Stimulated activated CD8-positive, alpha-beta memory T cell treated with anti-CD3 and anti-CD28 coated beads, Interleukin-4, amount 100 ng/mL, for 48 hours (primary cell): ENCODE results near the gene ZFHX3.

Source experiments
- DNase-seq: peaks from one replicate; pipeline ENCODE4 v3.0.0-alpha.2; 2020

The ZFHX3 gene

GRCh38 chr16:72840631-72841381 lies 207.1 kb downstream of the ZFHX3 start:
- DNase-seq: no peak

GRCh38 chr16:72838951-72839350 lies 209.0 kb downstream of the ZFHX3 start:
- DNase-seq: no peak

- no peak for DNase-seq
Observed at GRCh38 chr16:72838586-72838910, 209.4 kb downstream of the ZFHX3 start.

- no peak for DNase-seq
Observed at GRCh38 chr16:72837846-72838585, 209.9 kb downstream of the ZFHX3 start.

- DNase-seq: no peak
Observed at GRCh38 chr16:72836985-72837384, 210.9 kb downstream of the ZFHX3 start.

- DNase-seq: no peak
Observed at GRCh38 chr16:72836181-72836580, 211.7 kb downstream of the ZFHX3 start.

- no peak for DNase-seq
Observed at GRCh38 chr16:72835086-72835485, 212.8 kb downstream of the ZFHX3 start.

- no peak for DNase-seq
Observed at GRCh38 chr16:72834499-72834898, 213.4 kb downstream of the ZFHX3 start.

GRCh38 chr16:72833969-72834368 lies 214.0 kb downstream of the ZFHX3 start:
- DNase-seq: no peak

GRCh38 chr16:72833482-72833881 lies 214.4 kb downstream of the ZFHX3 start:
- no peak for DNase-seq

- DNase-seq: peak; percentile 90
Observed at GRCh38 chr16:72832621-72833248, 215.2 kb downstream of the ZFHX3 start.

GRCh38 chr16:72829846-72830775 lies 217.8 kb downstream of the ZFHX3 start:
- DNase-seq: no peak

- no peak for DNase-seq
Observed at GRCh38 chr16:72827866-72828265, 220.1 kb downstream of the ZFHX3 start.

GRCh38 chr16:72825912-72826621 lies 221.9 kb downstream of the ZFHX3 start:
- DNase-seq: no peak

GRCh38 chr16:72824761-72825160 lies 223.2 kb downstream of the ZFHX3 start:
- DNase-seq: no peak

GRCh38 chr16:72824027-72824426 lies 223.9 kb downstream of the ZFHX3 start:
- no peak for DNase-seq

- DNase-seq: no peak
Observed at GRCh38 chr16:72821185-72821950, 226.6 kb downstream of the ZFHX3 start.

- no peak for DNase-seq
Observed at GRCh38 chr16:72819345-72819744, 228.6 kb downstream of the ZFHX3 start.

GRCh38 chr16:72818236-72818845 lies 229.6 kb downstream of the ZFHX3 start:
- no peak for DNase-seq

GRCh38 chr16:72815348-72816318 lies 232.3 kb downstream of the ZFHX3 start:
- DNase-seq: no peak
